ENCODE results near the gene RTN4RL2.

RTN4RL2 gene

GRCh38 chr11:57513911-57514537 lies 53.7 kb downstream of the RTN4RL2 start:
- no peaks in the 10 kb centered on the region for H3K79me2 ChIP-seq (ENCODE audit: insufficient read depth, low read depth)
- H3K9ac ChIP-seq = peak overlapping the region; percentile 67; the same call in 1 of the 2 replicates
- H3K27me3 ChIP-seq (ENCODE audit: insufficient read depth, low read depth) = no peaks in the 10 kb centered on the region
- H4K20me1 ChIP-seq (ENCODE audit: insufficient read depth) = no peaks in the 10 kb centered on the region
- no peak overlapping the region for H3K27ac ChIP-seq
- peaks cover 14% of the 10 kb centered on the region for H3K4me1 ChIP-seq (ENCODE audit: low read depth, poor library complexity, severe bottlenecking)
- H2AFZ ChIP-seq (ENCODE audit: low read depth) = peak overlapping the region; percentile 99
- TF ChIP-seq, protein P1, sequence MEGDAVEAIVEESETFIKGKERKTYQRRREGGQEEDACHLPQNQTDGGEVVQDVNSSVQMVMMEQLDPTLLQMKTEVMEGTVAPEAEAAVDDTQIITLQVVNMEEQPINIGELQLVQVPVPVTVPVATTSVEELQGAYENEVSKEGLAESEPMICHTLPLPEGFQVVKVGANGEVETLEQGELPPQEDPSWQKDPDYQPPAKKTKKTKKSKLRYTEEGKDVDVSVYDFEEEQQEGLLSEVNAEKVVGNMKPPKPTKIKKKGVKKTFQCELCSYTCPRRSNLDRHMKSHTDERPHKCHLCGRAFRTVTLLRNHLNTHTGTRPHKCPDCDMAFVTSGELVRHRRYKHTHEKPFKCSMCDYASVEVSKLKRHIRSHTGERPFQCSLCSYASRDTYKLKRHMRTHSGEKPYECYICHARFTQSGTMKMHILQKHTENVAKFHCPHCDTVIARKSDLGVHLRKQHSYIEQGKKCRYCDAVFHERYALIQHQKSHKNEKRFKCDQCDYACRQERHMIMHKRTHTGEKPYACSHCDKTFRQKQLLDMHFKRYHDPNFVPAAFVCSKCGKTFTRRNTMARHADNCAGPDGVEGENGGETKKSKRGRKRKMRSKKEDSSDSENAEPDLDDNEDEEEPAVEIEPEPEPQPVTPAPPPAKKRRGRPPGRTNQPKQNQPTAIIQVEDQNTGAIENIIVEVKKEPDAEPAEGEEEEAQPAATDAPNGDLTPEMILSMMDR (conservative IDR thresholded peaks at IDR 0.05; ENCODE audit: low read depth, low read length) = no peak
- H3K36me3 ChIP-seq (ENCODE audit: insufficient read depth) = no peaks in the 10 kb centered on the region
- H3K4me3 ChIP-seq (IDR thresholded peaks at IDR 0.05; ENCODE audit: insufficient read depth, low read depth, low read length) = no peak overlapping the region
- peak overlapping the region; percentile 77; the same call in 1 of the 2 replicates for H3K4me2 ChIP-seq

- Histone ChIP-seq H3K9ac (peak overlapping the region; percentile 67; the same call in 1 of the 2 replicates), H3K79me2 (ENCODE audit: insufficient read depth, low read depth) (no peaks in the 10 kb centered on the region), H3K27me3 (ENCODE audit: insufficient read depth, low read depth) (no peaks in the 10 kb centered on the region), H3K36me3 (ENCODE audit: insufficient read depth) (no peaks in the 10 kb centered on the region), H3K27ac (no peak overlapping the region), H4K20me1 (ENCODE audit: insufficient read depth) (no peaks in the 10 kb centered on the region), H3K4me2 (peak overlapping the region; percentile 77), H3K4me1 (ENCODE audit: low read depth, poor library complexity, severe bottlenecking) (peaks cover 14% of the 10 kb centered on the region), H3K4me3 (IDR thresholded peaks at IDR 0.05; ENCODE audit: insufficient read depth, low read depth, low read length) (no peak overlapping the region), H2AFZ (ENCODE audit: low read depth) (peak overlapping the region; percentile 99)
- TF ChIP-seq, protein P1 (conservative IDR thresholded peaks at IDR 0.05; ENCODE audit: low read depth, low read length) = no peak
These were observed 54.4 kb downstream of the RTN4RL2 start for GRCh38 chr11:57514538-57515331.

DNA sequence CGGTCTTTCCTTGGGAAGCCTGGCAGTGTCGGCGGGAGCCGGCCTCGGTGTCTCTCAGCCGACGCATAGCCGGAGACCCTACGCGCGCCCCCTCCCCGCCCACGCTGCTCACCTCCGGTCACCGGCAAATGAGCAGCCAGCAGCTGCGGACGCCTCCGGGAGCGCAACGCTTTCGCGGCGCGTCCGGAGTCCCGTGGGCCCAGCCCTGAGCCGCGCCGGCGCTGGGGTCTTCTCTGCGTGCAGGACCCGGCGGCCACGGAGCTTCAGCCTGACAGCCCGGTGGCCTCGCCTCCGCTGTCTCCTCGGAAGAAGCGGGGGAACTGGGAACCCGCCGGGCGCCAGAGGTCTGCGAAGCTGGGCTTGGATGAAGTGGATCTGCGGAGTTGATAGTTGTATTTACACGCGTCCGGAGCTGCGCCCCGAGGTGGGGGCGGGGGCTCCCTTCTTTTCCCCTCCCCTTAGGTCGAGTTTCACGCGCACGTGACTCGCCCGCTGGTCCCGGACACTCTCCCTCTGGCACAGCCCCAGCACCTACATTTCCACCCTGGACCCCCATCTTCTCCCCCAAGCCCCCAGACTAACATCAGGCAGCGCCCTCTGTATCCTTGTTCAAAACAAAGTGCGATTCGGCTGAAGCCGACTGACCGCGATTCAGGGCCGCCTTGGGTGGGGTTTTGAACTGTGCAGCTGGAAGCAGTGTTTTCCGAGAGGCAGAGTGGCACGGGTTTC lies 55.2 kb downstream of the RTN4RL2 start, which contains the start of gene SLC43A1:
TSS of gene SLC43A1 (minus strand) at position 371 of the 729 bp plus-strand sequence. CDS start 1,591 bp downstream, outside the sequence.
- no peaks in the 10 kb centered on the region for H4K20me1 ChIP-seq (ENCODE audit: insufficient read depth)
- peak within 1 kb of the TSS; percentile 67; the same call in 1 of the 2 replicates for H3K9ac ChIP-seq
- H3K4me2 ChIP-seq = peak within 1 kb of the TSS; percentile 77
- peak within 1 kb of the TSS; percentile 99 for H2AFZ ChIP-seq (ENCODE audit: low read depth)
- H3K4me1 ChIP-seq (ENCODE audit: low read depth, poor library complexity, severe bottlenecking) = peaks cover 14% of the 10 kb centered on the region
- H3K36me3 ChIP-seq (ENCODE audit: insufficient read depth) = no peaks in the 10 kb centered on the region
- TF ChIP-seq, protein P1 (conservative IDR thresholded peaks at IDR 0.05; ENCODE audit: low read depth, low read length) = no peak
- H3K27ac ChIP-seq = no peak within 1 kb of the TSS
- H3K79me2 ChIP-seq (ENCODE audit: insufficient read depth, low read depth) = no peaks in the 10 kb centered on the region
- H3K4me3 ChIP-seq (IDR thresholded peaks at IDR 0.05; ENCODE audit: insufficient read depth, low read depth, low read length) = no peak within 1 kb of the TSS
- no peaks in the 10 kb centered on the region for H3K27me3 ChIP-seq (ENCODE audit: insufficient read depth, low read depth)

- TF ChIP-seq, protein P1 (conservative IDR thresholded peaks at IDR 0.05; ENCODE audit: low read depth, low read length) = no peak
- H2AFZ ChIP-seq (ENCODE audit: low read depth) = peak overlapping the region; percentile 99
- H3K36me3 ChIP-seq (ENCODE audit: insufficient read depth) = no peaks in the 10 kb centered on the region
- H3K27ac ChIP-seq = no peak overlapping the region
- H3K9ac ChIP-seq = peak overlapping the region; percentile 67; the same call in 1 of the 2 replicates
- H4K20me1 ChIP-seq (ENCODE audit: insufficient read depth) = no peaks in the 10 kb centered on the region
- no peaks in the 10 kb centered on the region for H3K79me2 ChIP-seq (ENCODE audit: insufficient read depth, low read depth)
- H3K4me1 ChIP-seq (ENCODE audit: low read depth, poor library complexity, severe bottlenecking) = peaks cover 14% of the 10 kb centered on the region
- peak overlapping the region; percentile 77 for H3K4me2 ChIP-seq
- H3K4me3 ChIP-seq (IDR thresholded peaks at IDR 0.05; ENCODE audit: insufficient read depth, low read depth, low read length) = no peak overlapping the region
- H3K27me3 ChIP-seq (ENCODE audit: insufficient read depth, low read depth) = no peaks in the 10 kb centered on the region
These were observed 55.7 kb downstream of the RTN4RL2 start for GRCh38 chr11:57516061-57516443.

Measured in KMS-11 (cell line).